Retinal pigment epithelial cell (primary cell): ENCODE data around the gene CCNJL.

Experiments used
- DNase-seq: peaks from one replicate; pipeline ENCODE4 v3.0.0-alpha.2; 2010; ENCODE audit warnings: low read depth
- H3K4me3 ChIP-seq: 2 replicates; pipeline ENCODE4 v1.5.1; 2011; ENCODE audit warnings: mild to moderate bottlenecking, low read length, control low read depth, moderate library complexity
- TF ChIP-seq, protein P1 (sequence below): conservative IDR thresholded peaks from 2 replicates; pipeline ENCODE4 v1.5.1; 2011; ENCODE audit warnings: low read depth, low read length, control low read depth, inconsistent platforms

CCNJL gene

DNA sequence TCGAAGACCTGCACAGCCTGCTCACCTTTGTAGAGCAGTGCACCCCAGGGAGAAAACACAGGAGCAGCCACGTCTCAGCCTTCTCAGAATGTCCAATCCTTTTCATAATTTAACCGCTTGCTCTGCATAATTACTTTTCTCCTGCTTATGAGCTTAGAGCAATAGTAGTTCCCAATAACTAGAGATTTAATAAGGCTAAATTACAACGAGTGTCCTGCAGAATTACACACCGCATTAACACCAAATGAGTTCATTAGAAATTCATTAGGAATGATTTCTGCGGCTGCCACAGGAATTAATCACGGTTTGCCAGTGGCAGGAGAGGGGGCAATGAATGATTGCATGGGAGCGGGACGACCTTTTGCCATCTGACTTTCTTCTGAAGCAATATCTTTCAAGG is 101.8 kb downstream of the CCNJL start:
- DNase-seq, result no peak
- TF ChIP-seq, protein P1, sequence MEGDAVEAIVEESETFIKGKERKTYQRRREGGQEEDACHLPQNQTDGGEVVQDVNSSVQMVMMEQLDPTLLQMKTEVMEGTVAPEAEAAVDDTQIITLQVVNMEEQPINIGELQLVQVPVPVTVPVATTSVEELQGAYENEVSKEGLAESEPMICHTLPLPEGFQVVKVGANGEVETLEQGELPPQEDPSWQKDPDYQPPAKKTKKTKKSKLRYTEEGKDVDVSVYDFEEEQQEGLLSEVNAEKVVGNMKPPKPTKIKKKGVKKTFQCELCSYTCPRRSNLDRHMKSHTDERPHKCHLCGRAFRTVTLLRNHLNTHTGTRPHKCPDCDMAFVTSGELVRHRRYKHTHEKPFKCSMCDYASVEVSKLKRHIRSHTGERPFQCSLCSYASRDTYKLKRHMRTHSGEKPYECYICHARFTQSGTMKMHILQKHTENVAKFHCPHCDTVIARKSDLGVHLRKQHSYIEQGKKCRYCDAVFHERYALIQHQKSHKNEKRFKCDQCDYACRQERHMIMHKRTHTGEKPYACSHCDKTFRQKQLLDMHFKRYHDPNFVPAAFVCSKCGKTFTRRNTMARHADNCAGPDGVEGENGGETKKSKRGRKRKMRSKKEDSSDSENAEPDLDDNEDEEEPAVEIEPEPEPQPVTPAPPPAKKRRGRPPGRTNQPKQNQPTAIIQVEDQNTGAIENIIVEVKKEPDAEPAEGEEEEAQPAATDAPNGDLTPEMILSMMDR, result no peak
- H3K4me3 ChIP-seq, result no peak overlapping the region

DNA sequence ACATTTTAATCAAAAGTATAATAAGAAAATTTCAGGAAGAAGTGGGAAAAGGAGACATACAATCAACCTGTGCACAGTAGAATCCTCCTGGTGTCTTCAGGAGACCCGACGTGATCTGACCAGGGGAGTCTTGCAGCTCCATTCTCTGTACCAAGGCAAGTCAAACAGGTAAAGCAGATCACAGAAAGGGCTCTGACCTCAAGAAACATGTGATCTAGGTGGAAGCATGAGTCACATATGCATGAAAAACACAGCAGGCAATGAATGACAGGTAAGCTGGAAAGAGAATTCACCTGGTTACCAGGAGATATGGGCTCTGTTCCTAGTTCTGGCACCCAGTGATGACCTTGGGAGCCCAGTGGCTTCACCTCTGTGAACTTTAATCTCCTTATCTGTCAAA is 102.4 kb downstream of the CCNJL start:
- H3K4me3 ChIP-seq, result no peak overlapping the region
- TF ChIP-seq, protein P1, result no peak
- no peak for DNase-seq

DNA sequence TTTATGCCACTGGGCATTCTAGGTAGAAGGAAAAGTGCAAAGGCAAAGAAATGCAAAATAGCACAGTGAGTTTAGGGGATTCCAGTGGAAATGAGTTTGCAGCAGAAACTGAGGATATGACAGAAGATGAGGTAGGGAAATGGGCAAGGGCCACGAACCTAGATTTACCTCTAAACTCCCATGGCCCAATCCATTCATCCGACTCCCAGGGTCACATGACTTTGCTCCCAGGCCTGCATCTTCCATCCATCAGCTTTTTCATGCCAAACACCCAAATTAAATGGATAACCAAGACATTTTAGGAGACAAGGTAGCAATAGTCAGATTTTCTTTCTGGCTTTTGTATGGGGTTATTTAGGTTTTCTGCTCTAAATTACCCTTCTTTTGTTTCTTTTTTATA is 105.3 kb downstream of the CCNJL start:
- no peak for DNase-seq
- no peak overlapping the region for H3K4me3 ChIP-seq
- TF ChIP-seq, protein P1, result no peak
